Upper lobe of right lung (tissue), 1 donor: Measurements from ENCODE around the gene SOX4. TPM values are rescaled to one million over a fixed set of nuclear protein-coding genes. Genes with fewer than 3 reads are reported as not detected.

Experiments
- ATAC-seq: fragments of 200-7000 bp; cut with Tn5 transposase; one replicate; pipeline ENCODE4 v1.9.1; 2020; ENCODE audit warnings: mild to moderate bottlenecking, moderate library complexity
- DNase-seq: peaks from one replicate; pipeline ENCODE4 v3.0.0-alpha.2; 2020
- H3K27ac ChIP-seq: fragments of 200-600 bp; one replicate; pipeline ENCODE4 v1.8.0; 2022
- H3K27me3 ChIP-seq: fragments of 200-600 bp; one replicate; pipeline ENCODE4 v1.8.0; 2022; ENCODE audit warnings: mild to moderate bottlenecking
- H3K36me3 ChIP-seq: fragments of 200-600 bp; one replicate; pipeline ENCODE4 v1.8.0; 2022
- H3K4me1 ChIP-seq: fragments of 200-600 bp; one replicate; pipeline ENCODE4 v1.8.0; 2022
- H3K4me3 ChIP-seq: fragments of 200-600 bp; one replicate; pipeline ENCODE4 v1.8.0; 2022; ENCODE audit warnings: mild to moderate bottlenecking
- H3K9me3 ChIP-seq: fragments of 200-600 bp; one replicate; pipeline ENCODE4 v1.8.0; 2022
- intact Hi-C: fragments of 100-400 bp; cut with DNase I; formaldehyde crosslinking; loops from one replicate; pipeline ENCODE4 v1.11.0; 2022
- total RNA-seq: library from RNA; stranded (reverse); fragmentation: NEBNext Ultra II Directional; extraction: Animal tissue kit (Norgen Biotek cat#: 25700); gene quantifications from one replicate; pipeline ENCODE4 v1.2.1, GENCODE V29; 2021
- TF ChIP-seq, protein P1 (sequence below): fragments of 200-600 bp; IDR thresholded peaks from one replicate; pipeline ENCODE4 v1.8.0; 2022; ENCODE audit warnings: antibody characterized with exemption
- donor health status: DM: no; HTN: yes; CAD: no; lungs with severe emphysema.

The SOX4 gene
- total RNA-seq, 1 donor from 2014 or later = 20.0 TPM

DNA sequence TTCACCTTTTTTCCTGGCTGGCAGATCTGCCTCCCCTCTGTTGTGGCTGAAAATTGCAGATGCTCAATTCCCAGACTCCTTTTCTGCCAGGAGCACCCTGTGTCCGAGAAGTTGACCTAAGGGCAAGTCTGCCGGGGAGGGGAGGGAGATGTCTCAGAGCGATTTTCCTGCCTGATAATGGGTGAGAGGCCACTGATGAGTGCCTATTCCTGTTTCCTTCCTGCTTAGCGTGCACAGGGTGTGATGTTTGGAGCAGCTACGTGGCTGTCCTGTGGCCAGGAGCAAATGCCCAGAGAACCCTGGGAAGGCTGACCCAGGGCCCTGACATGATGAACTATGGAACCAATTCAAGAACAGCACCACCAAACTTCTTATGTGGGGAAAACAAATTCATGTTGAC lies 22.5 kb downstream of the SOX4 start:
- no peaks in the 10 kb centered on the region for H3K4me1 ChIP-seq
- H3K9me3 ChIP-seq = no peaks in the 10 kb centered on the region
- no peaks in the 10 kb centered on the region for H3K27me3 ChIP-seq
- no peak overlapping the region for H3K27ac ChIP-seq
- intact Hi-C loops = no loop called here
- ATAC-seq (no peak), DNase-seq (no peak)
- H3K4me3 ChIP-seq = no peak overlapping the region
- TF ChIP-seq, protein P1, sequence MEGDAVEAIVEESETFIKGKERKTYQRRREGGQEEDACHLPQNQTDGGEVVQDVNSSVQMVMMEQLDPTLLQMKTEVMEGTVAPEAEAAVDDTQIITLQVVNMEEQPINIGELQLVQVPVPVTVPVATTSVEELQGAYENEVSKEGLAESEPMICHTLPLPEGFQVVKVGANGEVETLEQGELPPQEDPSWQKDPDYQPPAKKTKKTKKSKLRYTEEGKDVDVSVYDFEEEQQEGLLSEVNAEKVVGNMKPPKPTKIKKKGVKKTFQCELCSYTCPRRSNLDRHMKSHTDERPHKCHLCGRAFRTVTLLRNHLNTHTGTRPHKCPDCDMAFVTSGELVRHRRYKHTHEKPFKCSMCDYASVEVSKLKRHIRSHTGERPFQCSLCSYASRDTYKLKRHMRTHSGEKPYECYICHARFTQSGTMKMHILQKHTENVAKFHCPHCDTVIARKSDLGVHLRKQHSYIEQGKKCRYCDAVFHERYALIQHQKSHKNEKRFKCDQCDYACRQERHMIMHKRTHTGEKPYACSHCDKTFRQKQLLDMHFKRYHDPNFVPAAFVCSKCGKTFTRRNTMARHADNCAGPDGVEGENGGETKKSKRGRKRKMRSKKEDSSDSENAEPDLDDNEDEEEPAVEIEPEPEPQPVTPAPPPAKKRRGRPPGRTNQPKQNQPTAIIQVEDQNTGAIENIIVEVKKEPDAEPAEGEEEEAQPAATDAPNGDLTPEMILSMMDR = no peak
- no peaks in the 10 kb centered on the region for H3K36me3 ChIP-seq

DNA sequence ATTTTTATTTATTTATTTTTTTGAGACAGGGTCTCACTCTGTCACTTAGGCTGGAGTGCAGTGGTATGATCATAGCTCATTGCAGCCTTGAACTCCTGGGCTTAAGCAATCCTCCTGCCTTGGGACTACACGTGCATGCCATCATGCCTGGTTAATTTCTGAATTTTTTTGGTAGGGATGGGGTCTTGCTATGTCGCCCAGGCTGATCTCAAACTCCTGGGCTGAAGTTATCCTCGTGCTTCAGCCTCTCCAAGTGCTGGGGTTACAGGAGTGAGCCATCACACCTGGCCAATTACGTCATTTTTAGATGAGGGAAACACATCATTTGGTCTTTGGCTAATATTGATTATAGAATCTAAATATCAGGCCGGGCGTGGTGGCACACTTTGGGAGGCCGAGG lies 32.1 kb downstream of the SOX4 start:
- Histone ChIP-seq H3K27me3 (no peaks in the 10 kb centered on the region), H3K4me3 (no peak overlapping the region), H3K4me1 (no peaks in the 10 kb centered on the region), H3K27ac (no peak overlapping the region), H3K36me3 (no peaks in the 10 kb centered on the region), H3K9me3 (no peaks in the 10 kb centered on the region)
- ATAC-seq (no peak), DNase-seq (no peak)
- TF ChIP-seq, protein P1 = no peak
- intact Hi-C loops = no loop called here

DNA sequence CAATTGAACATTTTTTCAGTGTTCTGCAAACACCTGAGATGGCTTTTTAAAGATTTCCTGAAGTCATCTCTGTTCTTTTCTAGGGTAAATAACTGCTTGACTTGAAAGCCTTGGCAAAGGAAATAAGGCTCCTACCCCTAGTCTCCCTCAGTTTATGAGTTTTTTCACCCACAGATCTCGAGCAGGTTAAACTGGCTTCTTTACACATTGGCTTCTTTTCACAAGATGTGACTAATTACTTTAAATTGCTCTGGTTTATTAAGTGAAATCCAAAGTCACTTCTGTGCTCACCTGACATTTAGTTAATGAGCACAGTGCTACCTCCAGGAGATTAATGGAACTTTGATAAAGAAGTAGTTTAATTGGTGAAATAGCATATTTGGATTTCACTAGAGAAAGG lies 33.2 kb downstream of the SOX4 start:
- intact Hi-C loops = no loop called here
- no peak overlapping the region for H3K27ac ChIP-seq
- TF ChIP-seq, protein P1 = no peak
- no peaks in the 10 kb centered on the region for H3K36me3 ChIP-seq
- no peaks in the 10 kb centered on the region for H3K27me3 ChIP-seq
- H3K4me3 ChIP-seq = no peak overlapping the region
- no peaks in the 10 kb centered on the region for H3K9me3 ChIP-seq
- no peaks in the 10 kb centered on the region for H3K4me1 ChIP-seq
- no peak for ATAC-seq
- DNase-seq = no peak

DNA sequence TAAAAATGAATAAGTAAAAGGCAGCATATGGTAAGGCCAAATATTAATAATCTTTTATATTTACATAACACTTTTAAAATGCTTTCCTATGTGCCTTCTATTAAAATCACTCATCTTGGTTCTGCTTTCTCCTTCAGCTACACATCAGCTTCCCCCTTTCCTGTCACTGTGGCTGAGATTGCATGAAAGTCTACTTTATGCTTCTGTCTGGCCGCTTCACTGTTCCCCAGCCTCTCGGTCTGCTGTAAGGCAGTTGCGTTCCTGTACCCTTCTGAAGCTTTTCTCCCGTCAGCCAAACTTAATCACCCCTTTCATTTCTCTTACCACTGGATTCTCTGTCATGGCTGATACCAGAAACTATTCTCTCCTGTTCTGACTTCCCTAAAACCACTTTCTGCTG lies 34.6 kb downstream of the SOX4 start:
- H3K27me3 ChIP-seq = no peaks in the 10 kb centered on the region
- H3K9me3 ChIP-seq = no peaks in the 10 kb centered on the region
- H3K27ac ChIP-seq = no peak overlapping the region
- DNase-seq (no peak), ATAC-seq (no peak)
- no peaks in the 10 kb centered on the region for H3K4me1 ChIP-seq
- H3K36me3 ChIP-seq = no peaks in the 10 kb centered on the region
- TF ChIP-seq, protein P1 = no peak
- intact Hi-C loops = no loop called here
- H3K4me3 ChIP-seq = no peak overlapping the region

DNA sequence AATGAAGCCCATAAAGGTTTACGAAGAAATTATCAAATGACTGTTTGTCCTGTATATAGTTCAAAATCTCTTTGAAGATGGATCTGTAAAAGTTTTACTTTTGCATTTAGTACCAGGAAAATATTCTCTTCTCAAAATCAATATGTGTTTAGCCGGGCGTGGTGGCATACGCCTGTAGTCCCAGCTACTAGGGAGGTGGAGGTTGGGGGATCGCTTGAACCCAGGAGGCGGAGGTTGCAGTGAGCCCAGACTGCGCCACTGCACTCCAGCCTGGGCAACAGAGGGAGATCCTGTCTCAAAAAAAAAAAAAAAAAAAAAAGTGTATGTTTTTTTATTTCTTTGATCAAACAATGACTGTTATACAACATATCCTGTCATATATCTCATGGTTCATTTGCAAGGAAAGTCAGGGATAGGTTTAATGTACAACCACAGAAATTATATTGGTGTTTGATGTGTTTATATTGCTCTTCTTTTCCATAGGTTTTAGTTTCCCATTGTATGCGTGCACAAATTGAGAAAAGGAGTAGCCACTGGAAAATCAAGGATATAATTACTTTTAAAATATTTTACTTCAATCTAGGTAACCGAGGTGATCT lies 40.1 kb downstream of the SOX4 start:
- ATAC-seq = no peak
- H3K36me3 ChIP-seq = no peaks in the 10 kb centered on the region
- DNase-seq = no peak
- TF ChIP-seq, protein P1 = no peak
- no peaks in the 10 kb centered on the region for H3K27me3 ChIP-seq
- H3K9me3 ChIP-seq = no peaks in the 10 kb centered on the region
- no peaks in the 10 kb centered on the region for H3K4me1 ChIP-seq
- intact Hi-C loops = no loop called here
- no peak overlapping the region for H3K27ac ChIP-seq
- H3K4me3 ChIP-seq = no peak overlapping the region

DNA sequence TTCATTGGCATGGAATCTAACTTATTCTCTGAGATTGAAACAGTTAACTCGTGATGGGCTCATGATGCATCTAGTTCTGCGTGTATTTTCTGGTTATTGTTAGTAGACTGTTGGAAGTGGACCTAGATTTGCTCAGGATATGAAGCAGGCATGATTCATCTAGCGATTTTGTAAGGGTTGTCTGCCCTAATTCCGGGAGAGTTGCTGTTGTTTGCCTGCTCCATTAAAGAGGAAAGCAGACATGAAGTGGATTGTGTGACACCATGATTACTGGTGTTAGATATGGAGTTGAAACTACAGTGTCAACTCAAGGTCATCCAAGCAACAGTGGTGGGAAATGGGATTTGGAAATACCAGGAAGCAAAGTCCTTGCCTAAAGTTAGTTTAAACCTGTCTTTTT lies 41.0 kb downstream of the SOX4 start:
- no peak for DNase-seq
- no peak for ATAC-seq
- H3K4me1 ChIP-seq = no peaks in the 10 kb centered on the region
- intact Hi-C loops = no loop called here
- H3K4me3 ChIP-seq = no peak overlapping the region
- no peaks in the 10 kb centered on the region for H3K36me3 ChIP-seq
- H3K27ac ChIP-seq = no peak overlapping the region
- TF ChIP-seq, protein P1 = no peak
- no peaks in the 10 kb centered on the region for H3K27me3 ChIP-seq
- no peaks in the 10 kb centered on the region for H3K9me3 ChIP-seq
